SIG-M5 treated with dmso at 0.1 percent for 504 hours (cell line): ENCODE measurements around the gene ZSWIM5.
"Not testable (repeated sequence)": the region's sequence is repeated elsewhere in the genome, so short reads cannot be mapped to it uniquely, and the experiment has no call there.

Source experiments
- DNase-seq: peaks from one replicate; lab custom pipeline; 2025; ENCODE audit not compliant: unreplicated experiment; lab: John Stamatoyannopoulos, UW

The ZSWIM5 gene

DNA sequence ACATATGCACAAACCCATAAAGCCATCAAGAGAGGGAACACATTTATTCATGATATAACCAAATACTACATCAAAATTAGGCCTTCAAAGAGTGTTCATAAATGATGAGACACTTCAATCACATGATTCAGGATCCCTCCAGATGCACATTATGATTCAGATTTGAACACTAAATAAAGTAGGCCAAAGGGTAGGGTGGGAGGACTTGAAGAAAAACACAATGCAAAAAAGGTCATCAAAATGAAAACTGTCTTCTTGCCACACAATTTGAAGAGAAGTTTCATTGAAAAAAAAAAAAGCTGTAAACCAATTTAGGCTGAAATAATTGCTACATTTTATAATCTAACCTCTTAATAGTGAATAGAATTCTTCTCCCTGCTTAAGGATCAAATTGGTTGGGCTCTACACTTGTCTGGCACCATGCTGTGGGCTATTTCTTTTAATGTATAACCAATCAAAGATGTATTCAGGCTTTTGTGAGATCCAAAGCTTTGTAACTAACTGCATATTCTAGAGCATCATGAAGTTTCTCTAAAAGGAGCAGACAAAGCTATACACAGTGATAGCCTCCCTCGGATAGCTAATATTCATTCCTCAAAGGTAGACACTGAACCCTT is 58.1 kb downstream of the ZSWIM5 start:
- no peak for DNase-seq

DNA sequence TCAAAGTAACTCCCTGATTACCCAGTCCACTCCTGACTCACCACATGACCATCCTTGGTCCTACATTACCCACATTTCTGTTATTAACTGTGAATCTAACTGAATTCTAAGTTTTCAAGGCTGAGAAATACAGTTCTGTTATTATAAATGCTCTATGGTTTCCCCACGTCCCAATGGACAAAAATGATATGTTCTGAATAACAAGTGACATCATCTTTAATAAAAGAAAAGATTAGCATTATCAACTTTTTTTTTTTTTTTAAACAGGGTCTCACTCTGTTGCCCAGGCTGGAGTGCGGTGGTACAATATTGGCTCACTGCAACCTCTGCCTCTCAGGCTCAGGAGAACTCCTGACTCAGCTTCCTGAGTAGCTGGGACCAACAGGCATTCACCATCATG is 59.6 kb downstream of the ZSWIM5 start:
- no peak for DNase-seq

DNA sequence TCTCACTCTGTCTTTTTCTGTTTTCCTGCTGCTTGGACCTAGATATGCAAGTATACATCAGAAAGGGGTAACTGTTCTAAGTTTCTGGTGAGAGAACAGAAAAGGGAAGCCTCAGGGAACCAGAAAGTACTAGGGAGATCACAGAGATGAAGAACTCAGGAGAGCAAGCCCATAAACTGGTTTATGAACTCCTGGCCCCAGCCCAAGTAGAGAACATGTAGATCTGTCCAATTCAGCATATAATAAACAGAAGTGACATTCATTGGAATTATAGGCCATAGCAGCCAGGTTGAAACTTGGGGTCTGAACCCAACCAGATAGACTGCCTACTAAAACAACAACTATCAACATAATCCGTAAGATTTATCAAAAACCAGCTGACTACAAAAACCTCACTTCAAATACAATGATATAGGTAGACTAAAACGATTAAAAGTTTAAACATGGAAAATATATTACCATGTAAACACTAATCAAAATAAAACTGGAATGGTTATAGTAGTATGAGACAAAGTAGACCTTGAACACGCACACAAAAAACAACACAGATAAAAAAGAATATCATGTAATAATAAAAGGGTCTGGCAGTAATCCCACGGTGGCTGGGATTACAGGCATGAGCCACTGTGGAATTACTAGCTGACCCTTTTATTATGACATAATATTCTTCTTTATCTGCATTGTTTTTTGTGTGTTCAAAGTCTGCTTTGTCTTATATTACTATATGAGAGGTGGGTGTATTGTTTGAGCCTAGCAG is 65.0 kb downstream of the ZSWIM5 start:
- no peak for DNase-seq

DNA sequence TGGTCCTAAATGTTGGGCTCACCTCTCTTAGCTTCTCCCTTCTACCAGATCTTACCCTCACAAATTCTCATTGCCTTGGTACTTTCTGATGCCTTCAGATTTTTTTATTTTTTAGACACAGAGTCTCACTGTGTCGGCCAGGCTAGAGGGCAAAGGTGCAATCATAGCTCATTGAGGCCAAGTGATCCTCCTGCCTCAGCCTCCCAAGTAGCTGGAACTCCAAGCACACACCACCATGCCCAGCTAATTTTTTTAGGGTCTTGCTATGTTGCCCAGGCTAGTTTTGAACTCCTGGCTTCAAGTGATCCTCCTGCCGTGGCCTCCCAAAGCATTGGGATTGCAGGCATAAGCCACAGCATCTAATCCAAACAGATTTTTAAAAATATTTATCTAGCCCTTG is 69.4 kb downstream of the ZSWIM5 start:
- no peak for DNase-seq

DNA sequence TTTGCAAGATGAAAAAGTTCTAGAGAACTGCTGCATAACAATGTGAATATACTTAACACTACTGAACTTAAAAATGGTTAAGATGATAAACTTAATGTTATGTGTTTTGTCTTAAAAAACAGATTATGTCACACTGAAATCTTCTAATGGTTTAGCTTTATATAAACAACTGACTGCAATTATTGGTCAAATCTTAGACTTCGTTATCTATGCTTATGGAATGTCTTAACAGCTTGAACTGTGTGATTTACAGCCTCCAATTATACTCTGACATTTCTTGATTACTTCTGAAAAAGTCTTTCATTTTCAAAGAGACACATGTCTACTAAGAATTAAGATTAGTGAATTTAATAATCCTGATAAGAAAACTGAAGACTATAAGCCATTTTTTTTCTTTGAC is 71.1 kb downstream of the ZSWIM5 start:
- DNase-seq: no peak

DNA sequence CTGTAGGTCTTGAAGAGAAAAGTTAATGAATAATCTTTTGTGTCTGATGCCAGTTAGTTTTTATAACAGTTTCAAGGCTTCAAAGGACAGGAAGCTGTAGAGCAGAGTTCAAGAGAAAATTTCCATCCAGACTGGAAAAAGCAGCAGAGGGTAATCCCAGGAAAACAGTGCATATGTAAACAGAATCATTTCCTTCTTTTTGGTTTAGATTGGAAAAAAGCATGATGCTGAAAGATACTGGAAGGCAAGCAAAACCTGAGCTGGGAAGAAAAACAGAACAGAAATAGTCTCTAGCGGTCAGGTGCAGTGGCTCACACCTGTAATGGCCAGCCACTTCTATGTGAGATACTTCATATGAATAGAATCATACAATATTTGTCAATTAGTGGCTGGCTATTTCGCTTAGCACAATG is 71.9 kb downstream of the ZSWIM5 start:
- DNase-seq: no peak

DNA sequence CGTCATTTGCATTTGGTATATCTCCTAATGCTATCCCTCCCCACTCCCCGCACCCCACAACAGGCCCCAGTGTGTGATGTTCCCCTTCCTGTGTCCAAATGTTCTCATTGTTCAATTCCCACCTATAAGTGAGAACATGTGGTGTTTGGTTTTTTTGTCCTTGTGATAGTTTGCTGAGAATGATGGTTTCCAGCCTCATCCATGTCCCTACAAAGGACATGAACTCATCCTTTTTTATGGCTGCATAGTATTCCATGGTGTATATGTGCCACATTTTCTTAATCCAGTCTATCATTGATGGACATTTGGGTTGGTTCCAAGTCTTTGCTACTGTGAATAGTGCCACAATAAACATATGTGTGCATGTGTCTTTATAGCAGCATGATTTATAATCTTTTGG is 73.7 kb downstream of the ZSWIM5 start:
- not testable (repeated sequence) for DNase-seq

DNA sequence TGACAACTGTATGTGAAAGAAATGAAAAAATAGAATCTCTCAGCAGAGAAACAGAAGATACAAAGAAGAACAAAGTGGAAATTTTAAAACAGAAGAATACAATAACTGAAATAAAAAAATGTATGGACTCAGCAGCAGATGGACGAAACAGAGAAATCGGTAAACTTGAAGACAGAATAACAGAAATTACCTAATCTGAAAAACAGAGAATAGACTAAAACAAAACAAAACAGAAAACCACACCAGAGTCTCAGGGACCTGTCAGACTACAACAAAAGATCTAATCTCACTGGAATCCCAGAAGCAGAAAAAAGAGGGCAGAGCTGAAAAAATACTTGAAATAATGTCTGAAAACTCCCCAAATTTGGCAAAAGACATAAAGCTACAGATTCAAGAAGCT is 83.0 kb downstream of the ZSWIM5 start:
- DNase-seq: no peak

DNA sequence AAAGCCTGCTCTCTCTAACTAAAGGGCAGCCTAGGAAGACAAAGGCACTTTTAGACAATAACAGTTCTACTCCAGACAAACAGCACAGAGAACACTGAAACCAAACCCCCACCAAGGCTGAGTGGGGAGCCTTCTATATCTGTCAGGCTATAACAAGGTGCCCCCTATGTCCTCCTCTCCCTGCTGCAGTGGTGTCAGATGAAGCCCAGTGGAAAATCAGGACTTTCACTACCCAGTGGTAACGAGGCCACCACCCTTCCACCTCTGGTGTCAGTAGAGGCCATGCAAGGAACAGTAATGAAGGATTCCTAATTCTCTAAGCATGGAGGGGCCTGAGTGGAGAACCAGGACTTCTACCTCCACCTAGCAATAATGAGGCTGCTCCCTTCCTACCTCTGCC is 83.7 kb downstream of the ZSWIM5 start:
- no peak for DNase-seq

DNA sequence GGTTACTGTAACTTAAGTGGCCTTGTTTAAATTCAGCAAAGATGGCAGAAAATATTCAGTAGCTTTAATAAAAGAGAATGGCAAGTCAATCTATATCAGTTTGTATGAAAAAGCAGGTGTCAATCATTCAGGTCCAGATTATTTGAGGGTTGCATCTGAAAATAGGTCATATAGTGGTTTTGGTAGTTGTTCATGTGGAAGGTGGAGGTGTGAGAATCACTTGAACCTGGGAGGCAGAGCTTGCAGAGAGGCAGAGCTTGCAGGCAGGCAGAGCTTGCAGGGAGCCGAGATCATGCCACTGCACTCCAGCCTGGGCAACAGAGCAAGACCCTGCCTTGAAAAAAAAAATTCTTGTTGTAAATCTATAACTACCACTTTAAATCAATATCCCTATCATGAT is 88.6 kb downstream of the ZSWIM5 start:
- DNase-seq: no peak

DNA sequence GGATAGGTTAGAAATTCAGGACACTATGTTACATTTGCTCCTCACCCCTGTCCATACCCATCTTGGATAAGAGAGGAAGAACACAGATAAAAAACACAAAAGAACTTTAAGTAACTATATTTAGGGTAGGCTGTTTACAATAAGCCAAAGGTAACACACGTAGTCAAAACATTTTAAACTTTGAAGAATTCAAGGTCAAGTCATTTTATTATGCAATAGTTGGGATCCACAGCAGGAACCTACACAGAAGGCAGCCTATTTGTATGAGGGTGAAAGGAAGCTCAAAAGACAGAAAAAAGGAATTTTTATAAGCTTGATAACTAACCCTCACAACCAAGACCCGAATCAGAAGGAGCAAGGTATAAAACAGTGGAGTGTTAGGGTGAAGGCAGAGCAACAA is 89.6 kb downstream of the ZSWIM5 start:
- no peak for DNase-seq

DNA sequence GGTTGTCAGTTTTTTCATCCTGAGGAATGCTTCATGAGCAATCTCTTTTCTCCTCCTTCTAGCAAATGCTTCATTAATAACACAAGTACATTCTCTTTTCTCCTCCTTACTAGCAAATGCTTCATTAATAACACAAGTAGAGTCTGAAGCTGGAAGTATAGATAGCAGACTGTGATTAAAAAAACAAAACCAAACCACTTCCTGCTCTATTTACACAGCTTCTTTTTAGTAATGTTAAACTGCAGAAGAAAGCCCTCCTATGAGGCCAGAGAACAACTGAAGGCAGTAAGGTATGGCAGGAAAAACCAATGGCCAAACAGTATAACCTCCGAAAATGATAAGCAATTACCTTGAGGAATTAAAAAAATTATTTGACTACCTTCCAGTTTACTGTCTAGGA is 90.1 kb downstream of the ZSWIM5 start:
- no peak for DNase-seq

DNA sequence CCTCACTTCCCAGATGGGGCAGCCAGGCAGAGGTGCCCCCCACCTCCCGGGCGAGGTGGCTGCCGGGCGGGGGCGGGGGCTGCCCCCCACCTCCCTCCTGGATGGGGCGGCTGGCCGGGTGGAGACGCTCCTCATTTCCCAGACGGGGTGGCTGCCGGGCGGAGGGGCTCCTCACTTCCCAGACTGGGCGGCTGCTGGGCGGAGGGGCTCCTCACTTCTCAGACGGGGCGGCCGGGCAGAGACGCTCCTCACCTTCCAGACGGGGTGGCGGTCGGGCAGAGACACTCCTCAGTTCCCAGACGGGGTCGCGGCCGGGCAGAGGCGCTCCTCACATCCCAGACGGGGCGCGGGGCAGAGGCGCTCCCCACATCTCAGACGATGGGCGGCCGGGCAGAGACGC is 91.2 kb downstream of the ZSWIM5 start:
- DNase-seq: not testable (repeated sequence)

DNA sequence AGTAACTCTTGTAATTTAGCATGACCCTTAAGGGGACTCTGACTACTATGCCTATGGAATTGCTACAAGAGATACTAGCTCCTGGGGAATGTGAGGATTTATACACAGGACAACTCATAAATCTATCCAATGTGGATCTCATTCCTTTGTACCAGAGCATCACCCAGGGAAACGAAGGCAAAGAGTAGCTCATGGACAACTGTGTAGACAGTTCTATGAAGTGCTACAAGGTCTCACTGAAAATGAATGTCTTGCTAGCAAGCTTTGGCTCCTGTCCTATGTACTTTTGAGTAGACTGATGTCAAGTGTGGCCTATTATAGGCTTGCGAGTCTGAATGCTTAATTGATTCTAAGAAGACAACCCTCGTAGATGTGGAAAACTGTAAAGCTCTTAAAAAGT is 93.7 kb downstream of the ZSWIM5 start:
- DNase-seq: no peak

DNA sequence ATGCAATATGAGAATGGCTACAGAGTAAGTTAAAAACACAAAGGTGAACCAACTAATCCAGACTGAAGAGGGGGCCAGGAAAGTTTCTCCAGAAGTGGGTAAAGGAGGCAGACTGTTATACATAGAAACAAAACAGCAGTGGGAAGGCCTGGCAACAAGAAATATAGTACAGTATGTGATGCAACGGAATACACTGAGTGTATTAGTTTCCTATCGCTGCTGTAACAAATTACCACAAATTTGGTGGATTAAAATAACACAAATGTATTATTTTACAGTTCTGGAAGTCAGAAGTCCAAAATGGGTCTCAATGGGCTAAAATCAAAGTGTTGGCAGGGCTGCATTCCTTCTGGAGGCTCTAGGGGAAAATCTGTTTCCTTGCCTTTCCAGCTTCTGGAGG is 95.2 kb downstream of the ZSWIM5 start:
- no peak for DNase-seq

DNA sequence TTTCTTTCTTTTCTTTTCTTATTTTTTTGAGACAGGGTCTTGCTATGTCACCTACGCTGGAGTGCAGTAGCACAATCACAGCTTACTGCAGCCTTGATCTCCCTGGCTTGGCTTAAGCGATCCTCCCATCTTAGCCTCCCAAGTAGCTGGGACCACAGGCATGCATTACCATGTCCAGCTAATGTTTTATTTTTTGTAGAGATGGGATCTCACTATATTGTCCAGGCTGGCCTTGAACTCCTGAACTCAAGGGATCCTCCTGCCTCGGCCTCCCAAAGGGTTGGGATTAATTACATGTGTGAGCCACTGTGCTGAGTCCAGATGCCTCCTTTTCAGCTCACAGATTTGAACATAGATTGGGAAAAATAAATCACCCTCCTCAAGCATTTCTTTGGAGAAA is 98.6 kb downstream of the ZSWIM5 start:
- no peak for DNase-seq

DNA sequence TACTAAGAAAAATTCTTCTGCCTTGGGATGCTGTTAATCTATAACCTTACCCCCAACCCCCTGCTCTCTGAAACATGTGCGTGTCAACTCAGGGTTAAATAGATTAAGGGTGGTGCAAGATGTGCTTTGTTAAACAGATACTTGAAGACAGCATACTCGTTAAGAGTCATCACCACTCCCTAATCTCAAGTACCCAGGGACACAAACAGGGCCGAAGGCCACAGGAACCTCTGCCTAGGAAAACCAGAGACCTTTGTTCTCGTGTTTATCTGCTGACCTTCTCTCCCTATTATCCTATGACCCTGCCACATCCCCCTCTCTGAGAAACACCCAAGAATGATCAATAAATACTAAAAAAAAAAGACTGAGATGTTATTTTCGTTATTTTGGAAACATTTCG is 99.5 kb downstream of the ZSWIM5 start:
- DNase-seq: not testable (repeated sequence)

DNA sequence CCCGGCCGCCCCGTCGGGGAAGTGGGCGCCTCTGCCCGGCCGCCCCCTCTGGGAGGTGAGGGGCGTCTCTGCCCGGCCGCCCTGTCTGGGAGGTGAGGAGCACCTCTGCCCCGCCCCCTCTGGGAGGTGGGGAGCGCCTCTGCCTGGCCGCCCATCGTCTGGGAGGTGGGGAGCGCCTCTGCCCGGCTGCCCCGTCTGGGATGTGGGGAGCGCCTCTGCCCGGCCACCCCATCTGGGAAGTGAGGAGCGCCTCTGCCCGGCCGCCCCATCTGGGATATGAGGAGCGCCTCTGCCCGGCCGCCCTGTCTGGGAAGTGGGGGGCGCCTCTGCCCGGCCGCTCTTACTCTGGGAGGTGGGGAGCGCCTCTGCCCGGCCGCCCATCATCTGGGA is 100.3 kb downstream of the ZSWIM5 start:
- DNase-seq: not testable (repeated sequence)

DNA sequence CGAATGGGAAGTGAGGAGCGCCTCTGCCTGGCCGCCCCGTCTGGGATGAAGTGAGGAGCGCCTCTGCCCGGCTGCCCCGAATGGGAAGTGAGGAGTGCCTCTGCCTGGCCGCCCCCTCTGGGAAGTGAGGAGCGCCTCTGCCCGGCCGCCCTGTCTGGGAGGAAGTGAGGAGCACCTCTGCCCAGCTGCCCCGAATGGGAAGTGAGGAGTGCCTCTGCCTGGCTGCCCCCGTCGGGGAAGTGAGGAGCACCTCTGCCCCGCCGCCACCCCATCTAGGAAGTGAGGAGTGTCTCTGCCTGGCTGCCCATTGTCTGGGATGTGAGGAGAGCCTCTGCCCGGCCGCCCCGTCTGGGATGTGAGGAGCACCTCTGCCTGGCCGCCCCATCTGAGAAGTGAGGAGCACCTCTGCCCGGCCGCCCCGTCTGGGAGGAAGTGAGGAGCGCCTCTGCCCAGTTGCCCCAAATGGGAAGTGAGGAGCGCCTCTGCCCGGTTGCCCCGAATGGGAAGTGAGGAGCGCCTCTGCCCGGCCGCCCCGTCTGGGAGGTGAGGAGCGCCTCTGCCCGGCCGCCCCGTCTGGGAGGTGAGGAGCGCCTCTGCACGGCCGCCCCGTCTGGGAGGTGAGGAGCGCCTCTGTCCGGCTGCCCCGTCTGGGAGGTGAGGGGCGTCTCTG is 100.8 kb downstream of the ZSWIM5 start:
- DNase-seq: not testable (repeated sequence)

DNA sequence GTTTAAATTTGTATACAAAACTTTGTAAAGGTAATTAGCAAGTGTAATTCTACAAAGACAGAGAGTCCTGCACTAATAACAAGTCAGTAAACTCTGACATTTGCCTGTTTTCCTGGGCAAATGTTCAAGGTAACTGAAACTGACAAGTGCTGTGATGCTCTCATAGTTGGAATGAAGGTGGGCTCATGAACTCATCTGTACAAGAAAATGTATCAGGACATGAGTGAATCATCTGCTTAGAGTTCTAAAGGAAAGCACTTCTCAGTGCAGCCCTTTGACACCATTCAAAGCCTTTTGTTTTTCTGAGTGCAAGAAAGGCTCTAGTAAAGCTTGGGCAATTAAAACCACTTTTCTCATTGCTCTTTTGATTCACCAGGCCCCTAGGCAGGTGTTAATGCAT is 102.9 kb downstream of the ZSWIM5 start:
- DNase-seq: no peak

DNA sequence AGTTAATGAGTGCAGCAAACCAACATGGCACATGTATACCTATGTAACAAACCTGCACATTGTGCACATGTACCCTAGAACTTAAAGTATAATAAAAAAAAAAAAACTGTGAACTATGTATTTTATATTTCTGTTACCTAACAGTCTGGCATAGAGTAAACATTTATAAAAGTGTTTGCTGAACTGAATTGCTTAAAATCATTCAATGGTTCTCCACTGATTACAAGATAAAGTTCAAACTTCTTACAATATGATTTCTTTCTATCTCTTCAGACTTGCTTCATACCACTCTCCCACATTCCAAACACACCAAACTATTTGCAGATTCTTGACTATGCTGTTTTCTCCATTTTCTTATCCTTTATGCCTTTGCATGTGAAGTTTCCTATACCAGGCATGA is 104.5 kb downstream of the ZSWIM5 start:
- no peak for DNase-seq

DNA sequence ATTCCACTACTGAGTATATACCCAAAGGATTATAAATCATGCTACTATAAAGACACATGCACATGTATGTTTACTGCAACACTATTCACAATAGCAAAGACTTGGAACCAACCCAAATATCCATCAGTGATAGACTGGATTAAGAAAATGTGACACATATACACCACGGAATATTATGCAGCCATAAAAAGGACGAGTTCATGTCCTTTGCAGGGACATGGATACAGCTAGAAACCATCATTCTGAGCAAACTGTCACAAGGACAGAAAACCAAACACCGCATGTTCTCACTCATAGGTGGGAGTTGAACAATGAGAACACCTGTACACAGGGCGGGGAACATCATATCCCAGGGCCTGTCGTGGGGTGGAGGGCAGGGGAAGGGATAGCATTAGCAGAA is 104.9 kb downstream of the ZSWIM5 start:
- not testable (repeated sequence) for DNase-seq
